ENCODE measurements around the gene HDHD5. TPM values are rescaled to one million over a fixed set of nuclear protein-coding genes. Genes with fewer than 3 reads are reported as not detected.

HDHD5 gene
- total RNA-seq, 1 donor from 2014 or later: 40.4 TPM

DNA sequence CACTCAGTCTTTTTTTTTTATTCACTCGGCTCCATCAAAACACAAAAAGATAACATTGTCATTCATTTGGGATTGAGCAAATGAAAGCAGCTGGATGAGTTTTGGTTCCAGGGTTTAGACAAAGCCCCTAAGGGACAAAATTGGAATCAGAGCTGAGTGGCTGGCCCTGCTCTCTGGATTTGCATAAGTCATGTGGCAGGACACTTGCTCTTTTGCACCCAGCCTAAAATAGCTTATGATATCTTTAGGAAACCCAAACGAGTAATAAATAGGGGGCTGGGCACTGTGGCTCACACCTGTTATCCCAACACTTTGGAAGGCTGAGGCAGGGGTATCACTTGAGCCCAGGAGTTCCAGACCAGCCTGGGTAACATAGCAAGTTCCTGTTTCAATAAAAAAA lies 27.0 kb downstream of the HDHD5 start:
- Mint-ChIP-seq H3K36me3 (ENCODE audit: insufficient read depth) (peaks cover 2% of the 10 kb centered on the region), H3K27ac (no peak overlapping the region), H3K4me3 (ENCODE audit: low read depth) (no peak overlapping the region), H3K4me1 (ENCODE audit: low read depth) (no peaks in the 10 kb centered on the region), H3K9me3 (ENCODE audit: low read depth) (no peaks in the 10 kb centered on the region), H3K27me3 (no peaks in the 10 kb centered on the region)
- DNase-seq (ENCODE audit: low spot score, unreplicated experiment): no peak
- TF ChIP-seq, protein P1, sequence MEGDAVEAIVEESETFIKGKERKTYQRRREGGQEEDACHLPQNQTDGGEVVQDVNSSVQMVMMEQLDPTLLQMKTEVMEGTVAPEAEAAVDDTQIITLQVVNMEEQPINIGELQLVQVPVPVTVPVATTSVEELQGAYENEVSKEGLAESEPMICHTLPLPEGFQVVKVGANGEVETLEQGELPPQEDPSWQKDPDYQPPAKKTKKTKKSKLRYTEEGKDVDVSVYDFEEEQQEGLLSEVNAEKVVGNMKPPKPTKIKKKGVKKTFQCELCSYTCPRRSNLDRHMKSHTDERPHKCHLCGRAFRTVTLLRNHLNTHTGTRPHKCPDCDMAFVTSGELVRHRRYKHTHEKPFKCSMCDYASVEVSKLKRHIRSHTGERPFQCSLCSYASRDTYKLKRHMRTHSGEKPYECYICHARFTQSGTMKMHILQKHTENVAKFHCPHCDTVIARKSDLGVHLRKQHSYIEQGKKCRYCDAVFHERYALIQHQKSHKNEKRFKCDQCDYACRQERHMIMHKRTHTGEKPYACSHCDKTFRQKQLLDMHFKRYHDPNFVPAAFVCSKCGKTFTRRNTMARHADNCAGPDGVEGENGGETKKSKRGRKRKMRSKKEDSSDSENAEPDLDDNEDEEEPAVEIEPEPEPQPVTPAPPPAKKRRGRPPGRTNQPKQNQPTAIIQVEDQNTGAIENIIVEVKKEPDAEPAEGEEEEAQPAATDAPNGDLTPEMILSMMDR (IDR thresholded peaks at IDR 0.05; ENCODE audit: unreplicated experiment): no peak

DNA sequence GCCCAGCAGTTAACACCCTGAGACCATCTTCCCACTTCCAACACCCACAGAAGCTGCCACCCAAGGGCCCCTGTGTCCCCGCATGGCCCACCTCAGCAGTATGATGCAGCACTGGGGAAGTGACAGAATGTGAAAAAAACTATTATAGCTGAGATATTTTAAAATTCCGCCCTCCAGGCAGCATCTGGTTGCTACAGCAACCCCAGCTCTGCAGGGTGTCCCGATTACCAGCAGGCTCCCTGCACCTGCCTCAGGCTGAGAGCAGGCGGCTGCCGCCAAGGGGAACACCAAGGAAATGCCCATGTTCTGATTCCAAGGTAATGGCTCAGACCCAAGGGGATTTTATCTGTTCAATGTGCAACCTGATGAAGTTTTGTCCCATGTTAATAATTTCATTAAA lies 27.4 kb downstream of the HDHD5 start:
- H3K4me1 Mint-ChIP-seq (ENCODE audit: low read depth): no peaks in the 10 kb centered on the region
- no peak for DNase-seq (ENCODE audit: low spot score, unreplicated experiment)
- TF ChIP-seq, protein P1 (IDR thresholded peaks at IDR 0.05; ENCODE audit: unreplicated experiment): no peak
- no peak overlapping the region for H3K4me3 Mint-ChIP-seq (ENCODE audit: low read depth)
- no peak overlapping the region for H3K27ac Mint-ChIP-seq
- no peaks in the 10 kb centered on the region for H3K36me3 Mint-ChIP-seq (ENCODE audit: insufficient read depth)
- no peaks in the 10 kb centered on the region for H3K27me3 Mint-ChIP-seq
- H3K9me3 Mint-ChIP-seq (ENCODE audit: low read depth): no peaks in the 10 kb centered on the region

DNA sequence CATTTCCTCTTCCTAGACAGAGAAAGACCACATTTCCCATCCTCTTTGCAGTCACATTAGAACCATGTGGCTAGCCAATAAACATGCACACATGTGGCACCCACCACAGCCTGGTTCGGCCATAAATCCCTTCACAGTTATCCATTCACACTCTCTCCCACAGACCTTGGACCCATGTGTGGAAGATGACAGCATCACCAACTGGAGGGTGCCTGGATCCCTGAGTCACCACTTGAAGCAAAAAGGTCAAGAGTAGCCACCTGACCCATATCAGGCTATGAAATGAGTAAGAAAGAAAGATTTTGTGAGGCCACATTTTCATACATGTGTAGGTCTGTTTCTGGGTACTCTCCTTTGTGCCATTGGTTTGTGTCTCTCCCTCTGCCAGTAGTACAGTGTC lies 28.9 kb downstream of the HDHD5 start:
- Mint-ChIP-seq H3K4me1 (ENCODE audit: low read depth) (no peaks in the 10 kb centered on the region), H3K4me3 (ENCODE audit: low read depth) (no peak overlapping the region), H3K27ac (no peak overlapping the region), H3K36me3 (ENCODE audit: insufficient read depth) (no peaks in the 10 kb centered on the region), H3K9me3 (ENCODE audit: low read depth) (no peaks in the 10 kb centered on the region), H3K27me3 (no peaks in the 10 kb centered on the region)
- DNase-seq (ENCODE audit: low spot score, unreplicated experiment): no peak
- TF ChIP-seq, protein P1 (IDR thresholded peaks at IDR 0.05; ENCODE audit: unreplicated experiment): no peak

DNA sequence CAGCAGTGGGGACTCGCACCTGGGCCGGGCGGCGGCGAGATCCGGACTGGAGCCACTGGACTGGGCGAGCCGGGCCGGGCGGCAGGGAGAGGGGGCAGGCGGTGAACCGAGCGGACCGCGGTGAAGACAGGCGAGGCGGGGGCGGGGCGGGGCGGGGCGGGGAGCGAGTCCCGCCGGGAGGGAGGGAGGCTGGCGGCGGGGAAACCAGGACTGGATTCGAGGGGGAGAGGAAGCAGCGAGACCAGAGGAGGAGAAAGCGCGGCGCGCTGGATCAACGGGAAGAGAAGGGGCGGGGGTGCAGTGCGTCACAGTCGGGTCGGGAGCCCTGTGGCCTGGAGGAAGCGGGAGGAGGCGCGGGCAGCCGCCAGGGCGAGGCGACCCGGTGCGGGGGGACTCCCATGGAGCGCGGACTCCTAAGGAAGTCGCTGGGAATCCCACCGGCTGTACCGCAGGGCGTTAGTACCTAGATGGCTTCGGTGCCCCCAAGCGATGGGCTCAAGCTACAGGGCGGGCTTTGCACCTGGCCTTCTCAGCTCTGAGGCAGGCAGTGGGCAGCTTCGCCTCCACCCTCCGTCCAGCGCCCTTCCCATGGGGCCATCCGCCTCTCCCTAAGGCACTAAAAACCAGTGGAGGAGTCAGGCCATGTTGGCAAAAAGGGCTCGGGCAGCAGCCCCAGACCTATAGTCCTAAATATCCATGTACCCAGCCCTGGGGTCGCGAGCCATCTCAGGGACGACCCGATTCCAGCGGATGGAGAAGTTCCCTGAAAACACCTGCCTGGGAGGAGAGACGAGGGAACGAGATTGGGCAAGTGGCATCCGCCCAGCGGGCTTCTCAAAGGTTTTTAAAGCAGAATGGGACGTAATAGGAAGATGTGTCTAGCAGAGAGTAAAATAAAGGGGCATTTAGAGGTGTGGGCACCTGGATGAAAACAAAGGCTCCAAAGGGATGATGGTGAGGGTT lies 37.6 kb downstream of the HDHD5 start, which contains the start of gene TMEM121B:
Gene TMEM121B (minus strand): TSS at position 128 of the 963 bp plus-strand sequence. CDS start 233 bp downstream, outside the sequence.
- TF ChIP-seq, protein P1 (IDR thresholded peaks at IDR 0.05; ENCODE audit: unreplicated experiment): no peak
- peaks cover 8% of the 10 kb centered on the region for H3K4me1 Mint-ChIP-seq (ENCODE audit: low read depth)
- peak within 1 kb of the TSS; percentile 89 for H3K27ac Mint-ChIP-seq
- H3K4me3 Mint-ChIP-seq (ENCODE audit: low read depth): peak within 1 kb of the TSS; percentile 80
- peak; percentile 66 for DNase-seq (ENCODE audit: low spot score, unreplicated experiment)
- H3K27me3 Mint-ChIP-seq: peaks cover 21% of the 10 kb centered on the region
- no peaks in the 10 kb centered on the region for H3K9me3 Mint-ChIP-seq (ENCODE audit: low read depth)
- no peaks in the 10 kb centered on the region for H3K36me3 Mint-ChIP-seq (ENCODE audit: insufficient read depth)

DNA sequence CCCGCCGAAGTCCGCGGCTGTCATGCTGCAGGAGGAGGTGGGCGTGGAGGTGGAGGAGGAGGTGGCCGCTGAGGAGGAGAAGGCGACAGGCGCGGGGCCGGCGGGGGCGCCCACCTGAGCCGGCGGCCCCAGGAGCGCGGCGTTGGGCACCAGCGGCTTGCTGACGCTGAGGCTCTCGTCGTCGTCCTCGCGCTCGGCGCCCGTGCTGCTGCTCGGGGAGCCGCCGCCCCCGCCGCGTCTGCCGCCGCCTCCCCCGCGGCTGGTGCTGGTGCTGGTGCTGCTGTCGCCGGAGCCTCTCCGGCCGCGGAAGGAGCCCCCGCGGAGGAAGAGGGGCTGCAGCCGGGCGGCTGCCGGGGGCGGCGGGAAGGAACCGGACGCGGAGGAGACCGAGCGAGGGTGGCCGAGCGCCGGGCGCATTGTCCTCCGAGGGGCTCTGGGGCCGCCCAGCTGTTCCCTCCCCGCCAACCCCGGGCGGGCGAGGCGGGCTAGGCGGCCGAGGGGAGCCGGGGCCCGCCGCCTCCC lies 38.3 kb downstream of the HDHD5 start:
- no peak for DNase-seq (ENCODE audit: low spot score, unreplicated experiment)
- TF ChIP-seq, protein P1 (IDR thresholded peaks at IDR 0.05; ENCODE audit: unreplicated experiment): no peak
- Mint-ChIP-seq H3K4me1 (ENCODE audit: low read depth) (peaks cover 8% of the 10 kb centered on the region), H3K9me3 (ENCODE audit: low read depth) (no peaks in the 10 kb centered on the region), H3K27ac (no peak overlapping the region), H3K4me3 (ENCODE audit: low read depth) (no peak overlapping the region), H3K27me3 (peaks cover 23% of the 10 kb centered on the region), H3K36me3 (ENCODE audit: insufficient read depth) (no peaks in the 10 kb centered on the region)
